Stimulated activated CD4-positive, alpha-beta T cell treated with anti-CD3 and anti-CD28 coated beads, Interleukin-15, amount 100 ng/mL, for 24 hours (primary cell): Measurements from ENCODE around the gene SYT8.

Experiments used
- DNase-seq: peaks from one replicate; pipeline ENCODE4 v3.0.0-alpha.2; 2020

SYT8 gene

GRCh38 chr11:1846453-1846932 lies 11.7 kb downstream of the SYT8 start:
- DNase-seq = no peak

GRCh38 chr11:1847006-1847735 lies 12.4 kb downstream of the SYT8 start:
- no peak for DNase-seq

- no peak for DNase-seq
These were observed 13.3 kb downstream of the SYT8 start for GRCh38 chr11:1847926-1848639.

- no peak for DNase-seq
These were observed 14.0 kb downstream of the SYT8 start for GRCh38 chr11:1848640-1849430.

- DNase-seq = no peak
These were observed 16.8 kb downstream of the SYT8 start for GRCh38 chr11:1851468-1852180.

- DNase-seq = no peak
These were observed 17.6 kb downstream of the SYT8 start for GRCh38 chr11:1852271-1852876.

GRCh38 chr11:1852877-1853276 lies 18.1 kb downstream of the SYT8 start, which contains the start of gene LSP1:
TSS of gene LSP1 (plus strand) at chr11:1853084. CDS start at chr11:1853145, 61 bp downstream.
- DNase-seq = peak; percentile 89

- DNase-seq = peak; percentile 42
These were observed 18.8 kb downstream of the SYT8 start for GRCh38 chr11:1853376-1854131.

GRCh38 chr11:1854132-1854948 lies 19.6 kb downstream of the SYT8 start:
- peak; percentile 26 for DNase-seq

GRCh38 chr11:1854949-1855885 lies 20.4 kb downstream of the SYT8 start:
- peak; percentile 68 for DNase-seq

- DNase-seq = no peak
These were observed 21.1 kb downstream of the SYT8 start for GRCh38 chr11:1855886-1856265.

GRCh38 chr11:1856306-1857005 lies 21.7 kb downstream of the SYT8 start:
- no peak for DNase-seq

GRCh38 chr11:1857064-1857463 lies 22.3 kb downstream of the SYT8 start:
- no peak for DNase-seq

GRCh38 chr11:1858154-1858553 lies 23.4 kb downstream of the SYT8 start:
- DNase-seq = no peak

GRCh38 chr11:1858576-1858975 lies 23.8 kb downstream of the SYT8 start:
- DNase-seq = no peak

- DNase-seq = no peak
These were observed 24.2 kb downstream of the SYT8 start for GRCh38 chr11:1859004-1859403.

GRCh38 chr11:1860108-1860507 lies 25.3 kb downstream of the SYT8 start:
- no peak for DNase-seq
